ENCODE results near the gene JOSD2. TPM values are rescaled to one million over a fixed set of nuclear protein-coding genes. Genes with fewer than 3 reads are reported as not detected.

JOSD2 gene
- total RNA-seq, 1 experiment from 2014 or later: 40.9 TPM

DNA sequence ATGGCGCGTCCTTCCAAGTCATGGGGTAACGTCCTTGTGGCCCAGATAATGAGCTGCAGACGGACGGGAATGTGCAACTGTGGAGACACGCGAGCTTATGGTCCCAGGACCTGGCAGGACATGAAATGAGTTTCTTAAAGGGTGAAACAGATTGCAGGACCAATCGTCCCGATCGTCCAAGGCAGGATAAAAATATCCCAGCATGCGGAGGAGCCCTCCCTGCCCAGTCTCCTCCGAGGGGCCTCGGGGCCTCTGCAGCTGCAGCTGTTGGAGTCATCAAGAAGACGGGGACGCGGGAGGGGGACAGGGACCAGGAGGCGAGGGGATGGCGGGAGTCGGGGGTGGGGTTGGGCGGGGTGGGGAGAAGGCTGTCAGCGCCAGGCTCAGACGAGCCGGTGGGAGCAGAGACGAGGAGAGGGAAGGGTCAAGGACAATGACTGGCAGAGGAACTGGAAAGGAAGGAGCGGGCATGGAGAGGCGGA, 20.0 kb downstream of the JOSD2 start:
- ChIA-PET CTCF (no interaction called here), RAD21 (ENCODE audit: low non-redundant PET in 1 of 2, low total read pairs in 2 of 2, uncharacterized antibody in 2 of 2, unreplicated experiment in 2 of 2) (no interaction called here), POLR2A (no interaction called here)
- Histone ChIP-seq H3K79me2 (ENCODE audit: insufficient read depth, low read length) (no peaks in the 10 kb centered on the region), H3K27ac (ENCODE audit: low read depth, low read length) (no peak overlapping the region), H3K4me1 (ENCODE audit: control insufficient read depth in 1 of 2, insufficient read depth in 2 of 2, low read length in 2 of 2) (peaks cover 12 to 18% of the 10 kb centered on the region in 2 experiments), H3K4me3 (replicated peaks in 1 of 2; ENCODE audit: low read depth in 1 of 2, low read length in 2 of 2) (no peak overlapping the region), H3K36me3 (ENCODE audit: control insufficient read depth in 1 of 2, insufficient read depth in 2 of 2, low read length in 2 of 2) (peaks cover 0 to 6% of the 10 kb centered on the region in 2 experiments; a peak in 1 of 4 replicates), H2AFZ (ENCODE audit: low read depth, low read length, poor library complexity, severe bottlenecking) (no peak overlapping the region), H3K4me2 (ENCODE audit: low read length) (no peak overlapping the region), H4K20me1 (ENCODE audit: insufficient read depth) (no peaks in the 10 kb centered on the region), H3K9ac (ENCODE audit: low read length) (no peak overlapping the region), H3K27me3 (ENCODE audit: insufficient read depth, low read length) (no peaks in the 10 kb centered on the region), H3K9me2 (ENCODE audit: insufficient read depth) (no peaks in the 10 kb centered on the region), H3K9me3 (ENCODE audit: control insufficient read depth in 1 of 2, insufficient read depth in 1 of 2, low read depth in 1 of 2, low read length in 2 of 2) (peaks cover 3 to 6% of the 10 kb centered on the region in 2 experiments; a peak in 1 of 4 replicates)
- BruUV-seq (replicated peaks): no TSS peak
- no peak for TF ChIP-seq ZFX (IDR thresholded peaks at IDR 0.05)
- TF ChIP-seq TCF7L2 (IDR thresholded peaks at IDR 0.05; ENCODE audit: borderline replicate concordance, extremely low read depth, insufficient read depth, insufficient read length): no peak
- no peak for TF ChIP-seq YY1 (IDR thresholded peaks at IDR 0.05; ENCODE audit: extremely low read depth, insufficient replicate concordance, low read depth, low read length)
- ATAC-seq: no peak
- intact Hi-C loops (cut with micrococcal nuclease): no loop called here
- DNase-seq (ENCODE audit: low read depth, low spot score): no peak

DNA sequence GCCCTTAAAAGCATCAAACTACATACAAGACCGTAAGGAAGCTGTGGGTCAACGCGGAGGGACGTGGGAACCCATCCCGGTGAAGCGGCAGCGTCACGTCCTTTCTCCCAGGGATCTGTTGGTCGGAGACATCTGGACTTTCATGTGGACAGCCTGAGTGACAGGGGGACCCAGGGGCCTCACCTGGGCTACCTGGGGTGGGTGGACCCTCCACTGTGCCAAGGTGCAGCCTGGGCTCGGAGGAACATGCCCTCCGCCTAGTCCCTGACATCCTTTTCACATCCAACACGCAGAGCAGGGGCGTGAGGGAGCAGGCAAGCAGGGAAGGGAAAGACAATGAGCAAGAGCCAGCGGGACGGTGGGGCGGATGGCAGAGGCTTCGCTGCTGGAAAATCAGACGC, 20.6 kb downstream of the JOSD2 start:
- Histone ChIP-seq H3K9ac (ENCODE audit: low read length) (no peak overlapping the region), H3K9me2 (ENCODE audit: insufficient read depth) (no peaks in the 10 kb centered on the region), H3K4me2 (ENCODE audit: low read length) (no peak overlapping the region), H3K9me3 (ENCODE audit: control insufficient read depth in 1 of 2, insufficient read depth in 1 of 2, low read depth in 1 of 2, low read length in 2 of 2) (peaks cover 3 to 10% of the 10 kb centered on the region in 2 experiments; a peak in 1 of 4 replicates), H3K27me3 (ENCODE audit: insufficient read depth, low read length) (no peaks in the 10 kb centered on the region), H3K79me2 (ENCODE audit: insufficient read depth, low read length) (no peaks in the 10 kb centered on the region), H2AFZ (ENCODE audit: low read depth, low read length, poor library complexity, severe bottlenecking) (no peak overlapping the region), H4K20me1 (ENCODE audit: insufficient read depth) (no peaks in the 10 kb centered on the region), H3K4me1 (ENCODE audit: control insufficient read depth in 1 of 2, insufficient read depth in 2 of 2, low read length in 2 of 2) (peaks cover 12 to 16% of the 10 kb centered on the region in 2 experiments), H3K36me3 (ENCODE audit: control insufficient read depth in 1 of 2, insufficient read depth in 2 of 2, low read length in 2 of 2) (peaks cover 0 to 6% of the 10 kb centered on the region in 2 experiments; a peak in 1 of 4 replicates), H3K4me3 (replicated peaks in 1 of 2; ENCODE audit: low read depth in 1 of 2, low read length in 2 of 2) (no peak overlapping the region), H3K27ac (ENCODE audit: low read depth, low read length) (no peak overlapping the region)
- ChIA-PET POLR2A (no interaction called here), CTCF (no interaction called here), RAD21 (ENCODE audit: low non-redundant PET in 1 of 2, low total read pairs in 2 of 2, uncharacterized antibody in 2 of 2, unreplicated experiment in 2 of 2) (no interaction called here)
- ATAC-seq (no peak), DNase-seq (ENCODE audit: low read depth, low spot score) (no peak)
- no peak for TF ChIP-seq RAD21 (IDR thresholded peaks at IDR 0.05; ENCODE audit: low read depth)
- no peak for TF ChIP-seq EZH2 (IDR thresholded peaks at IDR 0.05)
- no peak for TF ChIP-seq ZFX (IDR thresholded peaks at IDR 0.05)
- TF ChIP-seq JUND (IDR thresholded peaks at IDR 0.05): no peak
- no peak for TF ChIP-seq POLR2A (IDR thresholded peaks at IDR 0.05; ENCODE audit: borderline replicate concordance, extremely low read depth, insufficient read depth, insufficient read length)
- TF ChIP-seq SRF (IDR thresholded peaks at IDR 0.05; ENCODE audit: low read depth): no peak
- TF ChIP-seq, protein P1, sequence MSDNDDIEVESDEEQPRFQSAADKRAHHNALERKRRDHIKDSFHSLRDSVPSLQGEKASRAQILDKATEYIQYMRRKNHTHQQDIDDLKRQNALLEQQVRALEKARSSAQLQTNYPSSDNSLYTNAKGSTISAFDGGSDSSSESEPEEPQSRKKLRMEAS (IDR thresholded peaks at IDR 0.05): no peak
- TF ChIP-seq, protein P2, sequence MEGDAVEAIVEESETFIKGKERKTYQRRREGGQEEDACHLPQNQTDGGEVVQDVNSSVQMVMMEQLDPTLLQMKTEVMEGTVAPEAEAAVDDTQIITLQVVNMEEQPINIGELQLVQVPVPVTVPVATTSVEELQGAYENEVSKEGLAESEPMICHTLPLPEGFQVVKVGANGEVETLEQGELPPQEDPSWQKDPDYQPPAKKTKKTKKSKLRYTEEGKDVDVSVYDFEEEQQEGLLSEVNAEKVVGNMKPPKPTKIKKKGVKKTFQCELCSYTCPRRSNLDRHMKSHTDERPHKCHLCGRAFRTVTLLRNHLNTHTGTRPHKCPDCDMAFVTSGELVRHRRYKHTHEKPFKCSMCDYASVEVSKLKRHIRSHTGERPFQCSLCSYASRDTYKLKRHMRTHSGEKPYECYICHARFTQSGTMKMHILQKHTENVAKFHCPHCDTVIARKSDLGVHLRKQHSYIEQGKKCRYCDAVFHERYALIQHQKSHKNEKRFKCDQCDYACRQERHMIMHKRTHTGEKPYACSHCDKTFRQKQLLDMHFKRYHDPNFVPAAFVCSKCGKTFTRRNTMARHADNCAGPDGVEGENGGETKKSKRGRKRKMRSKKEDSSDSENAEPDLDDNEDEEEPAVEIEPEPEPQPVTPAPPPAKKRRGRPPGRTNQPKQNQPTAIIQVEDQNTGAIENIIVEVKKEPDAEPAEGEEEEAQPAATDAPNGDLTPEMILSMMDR (IDR thresholded peaks at IDR 0.05 in 2 of 3, conservative IDR thresholded peaks at IDR 0.05 in 1 of 3; ENCODE audit: borderline replicate concordance in 1 of 3, insufficient read depth in 1 of 3, low read depth in 2 of 3, low read length in 2 of 3): no peak
- no peak for TF ChIP-seq SP1 (IDR thresholded peaks at IDR 0.05; ENCODE audit: low read depth)
- TF ChIP-seq, protein P3, sequence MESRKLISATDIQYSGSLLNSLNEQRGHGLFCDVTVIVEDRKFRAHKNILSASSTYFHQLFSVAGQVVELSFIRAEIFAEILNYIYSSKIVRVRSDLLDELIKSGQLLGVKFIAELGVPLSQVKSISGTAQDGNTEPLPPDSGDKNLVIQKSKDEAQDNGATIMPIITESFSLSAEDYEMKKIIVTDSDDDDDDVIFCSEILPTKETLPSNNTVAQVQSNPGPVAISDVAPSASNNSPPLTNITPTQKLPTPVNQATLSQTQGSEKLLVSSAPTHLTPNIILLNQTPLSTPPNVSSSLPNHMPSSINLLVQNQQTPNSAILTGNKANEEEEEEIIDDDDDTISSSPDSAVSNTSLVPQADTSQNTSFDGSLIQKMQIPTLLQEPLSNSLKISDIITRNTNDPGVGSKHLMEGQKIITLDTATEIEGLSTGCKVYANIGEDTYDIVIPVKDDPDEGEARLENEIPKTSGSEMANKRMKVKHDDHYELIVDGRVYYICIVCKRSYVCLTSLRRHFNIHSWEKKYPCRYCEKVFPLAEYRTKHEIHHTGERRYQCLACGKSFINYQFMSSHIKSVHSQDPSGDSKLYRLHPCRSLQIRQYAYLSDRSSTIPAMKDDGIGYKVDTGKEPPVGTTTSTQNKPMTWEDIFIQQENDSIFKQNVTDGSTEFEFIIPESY (IDR thresholded peaks at IDR 0.05; ENCODE audit: extremely low read depth, insufficient replicate concordance, low read length): no peak
- no peak for TF ChIP-seq ZNF274 (IDR thresholded peaks at IDR 0.05; ENCODE audit: low read depth, low read length)
- no peak for TF ChIP-seq SIN3A (IDR thresholded peaks at IDR 0.05; ENCODE audit: low read depth)
- no TSS peak for BruUV-seq (replicated peaks)
- intact Hi-C loops (cut with micrococcal nuclease): no loop called here

Data from HCT116 (cell line).